Putamen (tissue), 1 donor: ENCODE measurements around the gene ARHGAP42.
A peak's percentile ranks its signal among the peaks of the same experiment; 100 is the strongest.

Experiments used
- DNase-seq: peaks from one replicate; pipeline ENCODE4 v3.0.0-alpha.2; 2016; ENCODE audit warnings: low spot score

The ARHGAP42 gene

GRCh38 chr11:100833276-100833675 lies 146.2 kb downstream of the ARHGAP42 start:
- DNase-seq: no peak

- DNase-seq: no peak
Measured at GRCh38 chr11:100835854-100836253, 148.8 kb downstream of the ARHGAP42 start.

- no peak for DNase-seq
Measured at GRCh38 chr11:100837311-100837710, 150.2 kb downstream of the ARHGAP42 start.

GRCh38 chr11:100841711-100842407 lies 154.8 kb downstream of the ARHGAP42 start:
- DNase-seq: no peak

- DNase-seq: no peak
Measured at GRCh38 chr11:100847696-100848216, 160.7 kb downstream of the ARHGAP42 start.

- no peak for DNase-seq
Measured at GRCh38 chr11:100849009-100849900, 162.2 kb downstream of the ARHGAP42 start.

- no peak for DNase-seq
Measured at GRCh38 chr11:100849901-100850235, 162.8 kb downstream of the ARHGAP42 start.

- DNase-seq: no peak
Measured at GRCh38 chr11:100851147-100851546, 164.1 kb downstream of the ARHGAP42 start.

- no peak for DNase-seq
Measured at GRCh38 chr11:100851584-100852152, 164.6 kb downstream of the ARHGAP42 start.

GRCh38 chr11:100855466-100856067 lies 168.5 kb downstream of the ARHGAP42 start:
- DNase-seq: peak; percentile 34

GRCh38 chr11:100857236-100858005 lies 170.3 kb downstream of the ARHGAP42 start:
- no peak for DNase-seq

- no peak for DNase-seq
Measured at GRCh38 chr11:100860318-100861155, 173.4 kb downstream of the ARHGAP42 start.

GRCh38 chr11:100861212-100861611 lies 174.1 kb downstream of the ARHGAP42 start:
- DNase-seq: no peak

- DNase-seq: no peak
Measured at GRCh38 chr11:100863080-100863581, 176.0 kb downstream of the ARHGAP42 start.

- no peak for DNase-seq
Measured at GRCh38 chr11:100865443-100866065, 178.5 kb downstream of the ARHGAP42 start.

- DNase-seq: no peak
Measured at GRCh38 chr11:100866453-100866852, 179.4 kb downstream of the ARHGAP42 start.

GRCh38 chr11:100867606-100868005 lies 180.5 kb downstream of the ARHGAP42 start:
- no peak for DNase-seq

GRCh38 chr11:100869328-100869727 lies 182.2 kb downstream of the ARHGAP42 start:
- DNase-seq: no peak

GRCh38 chr11:100870138-100870537 lies 183.1 kb downstream of the ARHGAP42 start:
- no peak for DNase-seq
